IMR-90 (cell line): ENCODE data around the gene CKAP2L.

Experiments
- CTCF ChIP-seq: conservative IDR thresholded peaks from 2 replicates; pipeline ENCODE4 v1.5.1; 2012; ENCODE audit warnings: mild to moderate bottlenecking, low read depth, low read length, improper control_type of control experiment
- POLR2A ChIP-seq: IDR thresholded peaks from 2 replicates; pipeline ENCODE4 v1.6.1; 2012; ENCODE audit warnings: mild to moderate bottlenecking, low read depth, low read length

DNA sequence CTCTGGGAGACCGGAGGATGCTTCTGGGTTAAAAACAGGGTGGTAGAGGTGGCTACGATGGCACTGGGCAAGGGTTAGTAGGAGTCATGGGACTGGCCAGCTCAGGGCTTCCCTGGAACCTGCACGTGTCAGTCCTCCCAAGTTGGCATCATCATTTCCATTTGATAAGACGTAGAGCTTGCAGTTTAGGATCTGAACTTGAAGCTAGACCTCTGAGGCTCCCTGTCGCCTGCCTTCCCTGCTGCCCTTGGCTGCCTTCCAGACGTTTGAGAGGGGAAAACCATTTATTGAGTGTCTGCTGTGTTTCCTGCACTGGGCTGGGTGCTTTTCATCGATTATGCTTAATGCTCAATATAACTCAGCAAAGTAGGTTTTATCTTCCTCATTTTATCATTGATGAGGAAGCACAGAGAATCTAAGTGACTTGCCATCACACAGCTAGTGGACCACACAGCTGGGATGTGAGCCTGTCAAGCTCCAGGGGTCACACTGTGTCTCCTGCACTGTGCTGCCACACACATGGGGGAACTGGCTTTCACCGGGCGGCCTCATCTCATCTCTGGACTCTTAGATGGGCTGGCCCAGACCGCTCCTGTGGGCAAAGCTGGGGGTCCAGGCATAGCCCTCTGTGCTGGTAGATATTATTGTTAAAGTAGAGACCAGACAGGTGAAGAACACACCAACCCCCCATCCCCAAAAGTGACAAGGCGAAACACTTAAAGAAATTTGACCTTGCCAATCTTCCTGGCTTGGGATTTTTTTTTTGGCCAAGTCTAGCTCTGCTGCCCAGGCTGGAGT lies 35.8 kb downstream of the CKAP2L start:
- TF ChIP-seq CTCF (no peak), POLR2A (no peak)
